ENCODE results near the gene MARCHF4. TPM values are rescaled to one million over a fixed set of nuclear protein-coding genes. Genes with fewer than 3 reads are reported as not detected.

The MARCHF4 gene
- total and polyA plus RNA-seq, 2 of the 4 experiments (the other 2 are of a cell fraction), result 2.3 to 12.0 TPM

GRCh38 chr2:216363221-216363620 lies 9.1 kb downstream of the MARCHF4 start:
- Histone ChIP-seq H2BK120ac (ENCODE audit: low read depth, low read length) (peak overlapping the region; percentile 7; the same call in 1 of the 2 replicates), H3K4me1 (ENCODE audit: control insufficient read depth, insufficient read depth, low read length) (peaks cover 4% of the 10 kb centered on the region), H3K9ac (ENCODE audit: low read depth, low read length) (no peak overlapping the region), H3K9me1 (ENCODE audit: insufficient read depth, low read length) (peaks cover 17% of the 10 kb centered on the region; the same call in 1 of the 2 replicates), H2AFZ (replicated peaks; ENCODE audit: low read length, poor library complexity) (no peak overlapping the region), H3K56ac (ENCODE audit: extremely low read depth, insufficient read depth, low read length) (no peak overlapping the region), H2AK5ac (ENCODE audit: low read depth, low read length) (no peak overlapping the region), H2AK9ac (replicated peaks; ENCODE audit: low read depth, low read length, poor library complexity) (no peak overlapping the region), H2BK5ac (ENCODE audit: low read depth, low read length, poor library complexity, severe bottlenecking) (no peak overlapping the region), H3K14ac (replicated peaks; ENCODE audit: low read depth, low read length) (no peak overlapping the region; the same call in 1 of the 2 replicates), H3K4me2 (ENCODE audit: low read depth, low read length) (no peak overlapping the region), H3K18ac (ENCODE audit: low read depth, low read length) (no peak overlapping the region), H4K91ac (ENCODE audit: insufficient read depth, low read depth, low read length) (no peak overlapping the region), H3K4ac (ENCODE audit: low read depth, low read length) (no peak overlapping the region), H3K23ac (ENCODE audit: low read depth, low read length) (peak overlapping the region; percentile 14; the same call in 1 of the 2 replicates), H3K9me3 (ENCODE audit: control insufficient read depth, insufficient read depth, low read length) (no peaks in the 10 kb centered on the region), H4K8ac (ENCODE audit: low read depth in 2 of 2, low read length in 2 of 2) (no peak overlapping the region), H2BK15ac (ENCODE audit: low read depth, low read length) (no peak overlapping the region; the same call in 2 of the 3 replicates), H3K4me3 (ENCODE audit: insufficient read depth, low read depth, low read length) (no peak overlapping the region), H4K20me1 (ENCODE audit: insufficient read depth, low read length) (peaks cover 29% of the 10 kb centered on the region; the same call in 1 of the 2 replicates), H3K36me3 (ENCODE audit: control insufficient read depth, insufficient read depth, low read length) (no peaks in the 10 kb centered on the region), H3K79me1 (ENCODE audit: low read depth in 1 of 2, low read length in 2 of 2) (peaks cover 37 to 88% of the 10 kb centered on the region in 2 experiments), H2BK20ac (ENCODE audit: low read depth, low read length) (no peak overlapping the region), H4K5ac (ENCODE audit: low read depth, low read length) (no peak overlapping the region), H3K27me3 (ENCODE audit: control insufficient read depth, insufficient read depth, low read length) (no peaks in the 10 kb centered on the region), H3K27ac (ENCODE audit: insufficient read depth, low read length) (no peak overlapping the region)
- peak; percentile 57 for ATAC-seq (ENCODE audit: low read depth)
- in situ Hi-C loops (cut with MboI; ENCODE audit: low sequenced_read_pairs) (no loop called here), intact Hi-C loops (cut with micrococcal nuclease) (no loop called here), dilution Hi-C loops (cut with HindIII; ENCODE audit: low sequenced_read_pairs, unreplicated experiment) (no loop called here)
- TF ChIP-seq SMC3 (IDR thresholded peaks at IDR 0.05; ENCODE audit: low read depth, low read length) (no peak), NFE2L2 (IDR thresholded peaks at IDR 0.05; ENCODE audit: low read depth, low read length) (no peak), BHLHE40 (IDR thresholded peaks at IDR 0.05; ENCODE audit: low read depth, low read length) (no peak), ELK1 (IDR thresholded peaks at IDR 0.05; ENCODE audit: borderline replicate concordance, low read depth, low read length) (no peak), RFX5 (IDR thresholded peaks at IDR 0.05; ENCODE audit: low read depth, low read length) (no peak), CTCF (conservative IDR thresholded peaks at IDR 0.05; ENCODE audit: low read depth, low read length) (no peak), CHD1 (IDR thresholded peaks at IDR 0.05; ENCODE audit: low read depth, low read length) (no peak), CEBPB (IDR thresholded peaks at IDR 0.05; ENCODE audit: low read depth, low read length) (no peak), USF2 (IDR thresholded peaks at IDR 0.05; ENCODE audit: low read depth, low read length) (no peak), MXI1 (IDR thresholded peaks at IDR 0.05; ENCODE audit: borderline replicate concordance, low read depth, low read length) (no peak)
- WGBS, 2 experiments (ENCODE audit: extremely low coverage in 2 of 2, insufficient read length in 1 of 2), result no CpG with 5 or more reads among the region's 3 CpGs
- CTCF ChIA-PET, result interaction anchor here (1.0 kb wide), 1 partner anchor 12 kb away, joined by 5 read pairs; no protein-coding TSS in a partner anchor
- no peak for DNase-seq
- POLR2A ChIA-PET (ENCODE audit: unreplicated experiment), result no interaction called here
- no TSS peak for BruUV-seq (replicated peaks)

All from IMR-90 (cell line).